HG03039 (cell line): ENCODE data around the gene TMEM163.

ENCODE experiments used
- ATAC-seq: cut with Tn5 transposase; IDR thresholded peaks from one replicate; pipeline ENCODE4 v1.9.1; 2021; ENCODE audit warnings: mild to moderate bottlenecking, moderate library complexity; ENCODE audit not compliant: unreplicated experiment

TMEM163 gene

DNA sequence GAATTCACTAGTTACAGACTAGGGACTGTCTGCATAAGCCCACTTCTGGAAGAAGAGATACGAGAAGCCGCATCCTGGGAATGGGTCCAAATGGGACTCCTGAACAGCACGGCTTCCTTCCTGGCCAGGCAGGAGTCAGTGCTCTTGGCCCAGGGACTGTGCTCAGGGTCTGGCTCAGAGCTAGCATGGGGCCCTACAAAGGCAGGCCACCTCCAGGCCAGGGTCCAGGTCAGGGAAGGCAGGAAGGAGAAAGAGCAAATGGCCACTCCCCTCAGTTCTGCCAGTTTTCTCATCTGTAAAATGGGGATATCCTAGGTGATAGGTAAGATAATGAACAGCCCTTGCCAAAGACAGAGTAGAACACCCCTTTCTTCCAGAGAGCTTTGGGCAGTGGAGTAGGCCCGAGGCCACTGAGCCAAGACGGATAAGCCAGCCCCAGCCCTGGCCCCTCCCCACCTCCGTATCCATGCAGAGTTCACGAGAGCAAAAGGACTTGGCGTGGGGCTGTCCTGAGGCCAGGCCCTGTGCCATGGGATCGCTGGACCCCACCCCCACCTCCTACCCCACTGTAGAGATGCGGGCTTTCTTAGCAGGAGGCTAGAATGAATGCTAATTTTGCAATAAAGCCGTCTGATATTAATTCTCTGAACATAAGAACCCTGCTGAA, 274.9 kb downstream of the TMEM163 start:
- no peak for ATAC-seq

DNA sequence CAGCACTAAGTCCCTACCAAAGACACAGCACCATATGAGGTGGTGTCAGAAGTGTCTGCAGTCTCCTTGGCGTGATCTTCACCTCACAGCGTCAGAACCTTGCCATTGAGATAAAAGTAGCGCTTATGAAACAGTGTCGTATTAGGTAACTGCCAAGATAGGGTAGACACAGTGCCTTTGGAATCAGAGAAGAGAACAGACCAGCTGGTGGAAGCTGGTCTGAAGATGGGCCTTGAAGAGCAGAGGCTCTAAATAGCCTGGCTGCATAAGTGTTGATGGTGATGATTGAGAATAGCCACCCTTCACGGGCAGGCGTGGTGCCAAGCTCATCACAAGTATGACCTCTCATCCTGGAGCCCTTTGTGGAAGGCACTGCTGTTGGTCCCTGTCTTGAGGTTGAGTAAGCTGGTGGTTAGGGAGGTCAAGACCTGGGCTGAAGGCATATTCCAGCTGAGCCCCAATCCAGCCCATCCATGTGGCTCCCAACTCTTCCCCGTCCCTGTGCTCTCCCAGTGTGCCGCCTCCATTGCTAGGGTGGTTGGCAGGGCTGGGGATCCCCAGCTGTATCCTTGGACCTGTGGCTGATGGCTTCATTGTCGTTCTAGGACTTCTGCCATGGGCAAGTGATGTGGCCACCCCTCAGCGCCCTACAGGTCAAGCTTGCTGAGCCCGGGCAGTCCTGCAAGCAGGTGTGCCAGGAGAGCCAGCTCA, 277.5 kb downstream of the TMEM163 start:
- ATAC-seq: no peak

DNA sequence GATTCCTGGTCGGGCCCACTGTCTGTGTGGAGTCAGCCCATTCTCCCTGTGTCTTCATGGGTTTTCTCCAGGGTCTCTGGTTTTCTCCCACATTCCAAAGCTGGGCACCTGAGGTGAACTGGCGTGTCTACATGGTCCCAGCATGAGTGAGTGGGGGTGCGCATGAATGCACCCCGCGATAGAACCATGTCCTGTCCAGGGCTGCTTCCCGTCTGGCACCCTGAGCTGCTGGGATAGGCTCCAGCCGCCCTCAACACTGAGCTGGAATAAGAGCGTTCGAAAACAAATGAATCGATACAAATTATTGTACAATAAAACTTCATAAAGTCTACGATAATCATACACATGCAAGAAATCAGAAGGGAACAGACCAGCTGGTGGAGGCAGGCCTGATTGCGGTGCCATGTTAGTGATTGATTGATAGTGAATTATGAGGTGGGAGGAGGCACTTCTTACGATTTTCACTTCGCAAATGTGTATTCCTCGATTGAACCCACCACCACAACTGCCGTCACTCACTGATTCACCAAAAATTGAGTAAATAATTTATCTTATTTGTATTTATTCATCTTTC, 278.4 kb downstream of the TMEM163 start:
- no peak for ATAC-seq

DNA sequence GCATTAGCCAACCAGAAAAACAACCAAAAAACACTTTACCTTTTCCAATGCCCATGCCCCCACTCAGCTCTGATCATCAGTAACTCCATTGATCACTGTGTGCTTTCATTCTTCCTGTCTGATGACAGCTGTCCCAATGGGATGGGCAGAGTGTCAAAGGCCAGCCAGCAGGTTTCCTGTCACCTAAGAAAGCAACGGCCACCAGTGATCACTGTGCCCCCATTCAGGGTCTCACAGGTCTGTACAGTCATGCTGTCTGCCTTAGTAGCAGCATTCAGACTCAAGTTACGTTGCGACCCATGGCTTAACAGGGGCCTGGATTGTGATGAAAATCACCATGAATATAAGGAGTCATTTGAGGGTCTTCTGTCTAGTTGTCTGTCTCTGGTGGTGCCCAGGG, 280.4 kb downstream of the TMEM163 start:
- ATAC-seq: no peak

DNA sequence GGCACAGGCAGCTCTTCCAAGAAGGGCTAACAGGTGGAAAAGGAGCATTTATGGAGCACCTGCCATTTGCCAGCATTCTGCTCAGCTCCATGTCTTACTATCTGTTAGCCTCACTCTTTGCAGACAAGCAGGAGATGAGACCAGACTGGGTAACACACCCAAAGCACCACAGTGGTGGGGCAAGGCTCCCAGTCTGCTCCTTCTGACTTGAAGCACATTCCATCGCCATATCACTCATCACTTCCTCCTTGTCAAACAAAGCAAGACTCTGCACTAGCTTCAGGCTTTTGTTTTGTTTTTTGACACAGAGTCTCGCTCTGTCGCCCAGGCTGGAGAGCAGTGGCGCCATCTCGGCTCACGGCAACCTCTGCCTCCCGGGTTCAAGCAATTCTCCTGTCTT, 282.1 kb downstream of the TMEM163 start:
- no peak for ATAC-seq

DNA sequence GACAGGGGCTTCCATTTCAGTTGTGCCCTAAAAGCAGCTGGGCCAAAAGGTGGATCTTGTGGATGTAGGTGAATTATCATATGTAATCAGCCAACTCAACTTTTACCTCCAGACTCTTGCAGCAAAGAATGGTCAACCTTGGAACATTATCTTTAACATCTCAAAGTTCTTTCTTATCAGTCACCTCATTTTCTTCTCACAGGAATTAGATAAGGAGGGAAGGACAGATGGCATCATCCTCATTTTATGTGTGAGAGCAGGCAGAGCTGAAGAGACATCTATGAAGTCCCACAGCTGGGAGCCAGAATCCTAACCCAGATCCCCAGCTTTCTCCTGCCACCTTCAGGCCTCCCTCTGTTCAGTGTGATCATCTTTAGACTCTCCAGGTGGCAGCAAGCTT, 282.9 kb downstream of the TMEM163 start:
- no peak for ATAC-seq

DNA sequence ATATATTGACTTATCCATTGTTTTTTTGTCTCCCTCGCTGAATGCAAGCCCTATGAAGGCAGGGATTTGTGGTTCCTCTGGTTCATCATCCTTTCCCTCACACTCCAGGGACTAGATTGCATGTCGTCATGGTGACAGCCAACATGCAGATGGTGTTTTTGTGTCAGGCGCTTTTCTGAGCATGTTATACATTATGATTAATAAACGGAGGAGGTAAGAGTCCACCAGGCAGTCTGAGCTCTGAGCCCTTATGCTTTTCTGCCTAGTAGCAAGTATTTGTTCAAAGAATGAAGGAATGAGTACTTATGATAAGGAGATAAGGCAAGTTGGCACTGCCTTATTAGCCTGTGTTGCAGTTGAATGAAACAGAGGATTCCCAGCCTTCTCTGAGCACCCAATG, 283.3 kb downstream of the TMEM163 start:
- no peak for ATAC-seq

DNA sequence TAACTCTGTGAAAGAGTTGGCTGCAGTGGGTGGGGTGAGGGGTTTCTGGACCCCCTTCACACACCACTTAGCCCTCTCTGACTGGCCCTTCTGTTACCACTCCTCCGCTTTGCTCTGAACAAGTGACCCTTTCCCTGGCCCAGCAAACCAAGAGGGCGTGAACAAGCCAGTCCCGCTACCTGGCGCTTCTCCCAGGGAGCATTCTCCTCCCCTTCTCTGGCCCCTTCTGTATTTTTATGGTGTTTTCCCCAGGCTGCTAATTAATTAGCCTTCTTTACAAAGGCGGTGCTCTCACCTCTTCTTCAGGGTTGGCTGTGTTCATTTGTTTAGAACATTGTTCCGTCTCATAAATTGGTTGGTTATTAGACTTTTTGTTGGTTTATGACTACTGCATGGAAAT, 284.8 kb downstream of the TMEM163 start:
- ATAC-seq: no peak

DNA sequence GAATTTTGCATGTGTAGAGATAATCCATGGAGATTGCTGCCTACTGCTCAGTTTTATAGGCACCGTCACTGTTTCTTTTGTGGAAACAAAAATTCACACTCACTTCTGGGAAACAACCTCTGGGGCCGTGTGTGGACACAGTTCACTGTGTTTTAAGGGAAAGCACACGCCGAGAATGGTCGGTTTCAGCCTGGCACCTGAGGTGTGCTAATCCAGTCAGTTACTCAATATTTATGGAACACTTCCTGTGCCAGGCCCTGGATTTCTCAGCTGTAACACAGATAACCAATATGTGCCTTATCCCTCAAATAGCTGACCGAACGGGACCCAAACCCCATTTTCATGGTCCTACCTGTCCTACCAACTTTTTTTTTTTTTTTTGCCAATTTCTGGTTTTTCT, 285.3 kb downstream of the TMEM163 start:
- ATAC-seq: no peak

DNA sequence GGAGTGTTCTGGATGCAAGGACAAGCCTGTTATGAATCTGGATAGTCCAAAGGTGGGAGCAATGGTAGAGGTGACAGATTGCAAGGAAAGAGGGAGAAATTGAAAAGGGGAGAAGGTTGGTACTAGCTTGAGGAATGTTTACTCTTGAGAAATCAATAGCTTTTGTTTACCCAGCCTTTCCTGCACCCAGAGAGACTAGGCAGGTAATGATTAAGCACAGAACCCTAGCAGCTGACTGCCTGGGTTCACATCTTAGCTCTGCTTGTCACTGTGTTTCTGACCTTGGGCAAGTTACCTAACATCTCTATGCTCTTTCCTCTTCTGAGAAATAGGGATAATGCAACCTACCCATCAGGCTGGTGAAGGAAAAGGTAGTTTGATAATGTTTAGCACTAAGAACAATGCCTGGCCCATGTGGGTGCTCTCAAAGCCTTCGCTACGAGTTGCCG, 286.3 kb downstream of the TMEM163 start:
- no peak for ATAC-seq

DNA sequence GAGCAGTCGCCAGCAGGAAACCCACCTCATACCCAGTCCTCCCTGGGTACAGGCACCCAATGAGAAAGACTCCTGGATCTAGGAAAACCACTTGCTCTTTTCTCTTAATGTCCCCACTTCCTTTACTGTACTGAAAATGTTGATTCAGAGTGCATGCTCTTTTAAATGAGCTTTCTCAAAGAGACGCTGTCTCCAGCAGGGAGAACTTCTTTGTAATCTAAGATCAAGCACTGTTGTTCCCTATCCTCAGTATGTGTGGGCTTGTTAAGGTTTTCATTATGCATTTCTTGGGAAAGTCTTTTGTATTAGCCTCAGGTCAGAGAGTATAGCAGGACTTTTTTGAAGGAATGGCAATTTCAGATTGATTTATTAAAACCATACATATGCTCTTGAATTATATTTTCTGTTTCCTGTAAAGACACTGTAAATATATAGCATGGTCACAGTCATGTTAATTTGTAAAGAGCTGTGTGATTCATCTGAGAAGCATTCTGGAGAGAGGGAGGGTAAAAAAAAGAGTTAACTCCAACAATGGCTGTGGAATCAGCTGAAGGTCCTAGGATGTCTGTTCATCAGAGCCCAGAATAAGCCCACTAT, 286.9 kb downstream of the TMEM163 start:
- ATAC-seq: no peak

DNA sequence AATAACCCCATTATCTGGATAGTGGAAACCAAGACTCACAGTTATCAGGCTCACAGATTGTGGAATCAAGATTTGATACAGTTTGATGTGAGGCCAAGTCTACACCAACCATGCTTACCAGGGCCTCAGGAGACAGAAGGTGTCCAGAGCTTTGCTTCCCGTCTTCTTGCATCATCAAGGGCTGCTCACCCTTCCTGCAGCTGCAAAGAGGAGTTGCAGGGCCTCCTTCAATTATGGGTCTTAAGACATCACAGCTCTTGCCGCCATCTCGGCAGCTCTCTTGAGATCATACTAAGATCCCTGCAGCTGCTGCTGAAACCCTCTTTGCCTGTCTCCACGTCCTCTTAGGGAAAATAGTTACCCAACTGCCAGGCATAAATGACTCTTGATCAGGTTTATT, 288.9 kb downstream of the TMEM163 start:
- ATAC-seq: no peak

DNA sequence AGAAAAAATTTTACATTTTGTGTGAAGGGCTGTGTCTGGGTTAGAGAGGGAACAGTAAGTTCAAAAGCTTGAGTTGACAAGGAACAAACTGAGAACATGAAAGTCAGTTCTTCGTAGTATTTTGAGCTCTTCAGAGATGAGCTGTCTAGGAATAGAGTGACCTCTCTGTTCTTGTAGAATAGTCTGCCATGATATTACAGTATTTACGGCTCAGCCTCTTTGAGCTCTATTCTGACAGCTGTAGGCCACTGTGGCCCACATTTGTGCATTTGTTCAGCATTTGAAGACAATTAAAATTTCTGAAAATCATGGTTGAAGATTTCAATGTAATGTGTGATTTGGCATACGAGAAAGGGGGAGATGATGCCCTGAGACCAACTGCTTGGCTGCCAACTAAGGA, 292.1 kb downstream of the TMEM163 start:
- no peak for ATAC-seq

DNA sequence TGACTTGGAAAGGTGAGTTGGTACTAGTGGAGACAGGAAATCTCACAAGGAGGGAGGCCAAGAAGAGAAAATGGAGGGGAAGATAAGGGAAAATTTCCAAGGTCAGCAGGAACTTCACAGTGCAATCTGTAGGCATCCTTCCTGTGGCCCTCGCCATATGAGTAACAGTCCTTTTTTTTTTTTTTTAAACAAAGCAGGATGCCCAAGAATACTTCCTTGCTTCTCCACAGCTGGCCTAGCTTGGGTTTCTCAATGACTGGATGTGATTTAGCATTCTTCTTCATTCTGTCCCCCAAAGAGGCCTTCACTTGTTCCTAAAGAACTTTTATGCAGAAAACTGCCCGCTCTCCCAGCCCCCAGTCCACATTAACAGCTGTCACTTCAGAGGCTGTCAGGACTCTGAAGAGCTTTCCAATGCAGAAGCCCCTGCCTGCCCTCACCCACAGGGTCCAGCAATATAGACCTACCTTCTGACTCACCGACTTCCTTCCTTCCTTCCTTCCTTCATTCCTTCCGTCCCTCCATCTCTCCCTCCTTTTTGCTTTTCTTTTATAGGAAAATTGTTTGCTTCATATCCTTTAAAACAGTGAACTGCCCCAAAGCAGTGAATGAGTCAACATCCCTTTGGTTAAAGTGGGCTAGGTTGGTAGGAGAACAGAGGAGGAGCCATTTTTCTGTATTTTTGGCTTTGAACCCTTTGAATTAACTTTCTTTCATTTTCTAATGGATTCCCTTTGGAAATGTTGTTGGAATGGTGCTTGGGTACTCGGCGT, 292.9 kb downstream of the TMEM163 start:
- no peak for ATAC-seq

DNA sequence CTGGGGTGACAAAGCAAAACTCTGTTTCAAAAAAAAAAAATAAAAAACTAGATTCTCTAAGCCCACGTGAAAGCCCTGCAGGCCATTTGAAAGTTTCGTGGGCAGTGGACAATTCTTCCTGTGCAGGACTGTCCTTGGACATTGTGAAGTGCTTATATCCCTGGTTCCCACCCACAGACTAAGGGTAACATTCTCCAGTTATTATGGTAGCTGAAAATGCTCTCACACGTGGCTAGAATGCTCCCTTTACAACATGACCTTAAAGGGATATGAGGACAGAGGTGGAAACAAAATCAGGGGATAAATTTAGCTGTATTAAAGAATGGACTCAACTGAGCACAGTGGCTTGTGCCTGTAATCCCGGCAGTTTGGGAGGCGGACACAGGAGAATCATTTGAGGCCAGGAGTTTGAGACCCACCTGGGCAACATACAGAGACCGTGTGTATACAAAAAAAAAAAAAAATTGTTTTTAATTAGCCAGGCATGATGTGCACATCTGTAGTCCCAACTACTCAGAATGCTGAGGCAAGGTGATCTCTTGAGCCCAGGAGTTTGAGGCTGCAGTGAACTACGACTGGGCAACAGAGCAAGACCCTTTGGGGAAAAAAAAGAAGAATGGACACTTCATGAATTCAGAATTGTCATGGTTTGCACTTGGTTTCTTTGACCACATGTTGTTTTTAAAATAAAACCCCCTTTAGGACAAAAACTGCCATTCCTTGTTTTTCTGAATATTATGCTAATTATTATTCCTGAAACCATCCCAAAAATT, 297.1 kb downstream of the TMEM163 start:
- ATAC-seq: no peak

DNA sequence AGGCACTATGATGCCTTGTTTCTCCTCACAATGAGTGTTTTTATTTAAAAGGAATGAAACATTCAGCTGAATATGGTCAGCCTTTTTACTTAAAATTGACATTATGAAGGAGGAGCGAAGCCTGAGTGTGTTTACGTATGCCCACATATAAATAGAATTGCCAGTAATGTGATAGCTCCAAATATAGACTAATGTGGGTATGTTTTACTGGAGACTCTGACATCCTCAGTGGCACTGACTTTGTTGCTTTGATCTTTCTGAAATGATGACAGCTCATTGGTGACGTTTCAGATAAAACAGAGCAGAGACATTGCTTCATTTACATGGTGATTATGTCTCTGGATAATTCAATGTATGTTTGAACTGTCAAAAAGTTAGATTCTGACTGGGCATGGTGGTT, 297.9 kb downstream of the TMEM163 start:
- no peak for ATAC-seq

DNA sequence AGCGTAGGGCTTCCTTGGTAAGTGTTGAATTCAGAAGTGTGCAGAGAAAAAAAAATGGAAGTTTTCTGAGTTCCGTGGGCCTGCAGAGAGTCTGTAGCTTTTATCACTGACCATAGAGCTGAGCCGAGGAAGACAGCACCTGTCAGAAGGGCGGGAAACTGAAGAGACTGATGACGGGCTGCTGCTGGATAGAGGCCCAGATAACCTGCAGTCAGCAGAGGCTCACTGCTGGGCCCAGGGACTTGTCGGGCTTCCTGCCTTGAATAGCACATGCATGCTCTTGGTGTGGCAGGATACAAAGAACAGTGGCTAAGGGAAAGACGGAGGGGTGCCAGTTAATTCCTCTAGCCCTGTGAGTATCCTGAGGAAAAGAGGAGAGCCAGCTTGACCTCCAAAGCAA, 298.5 kb downstream of the TMEM163 start:
- no peak for ATAC-seq

DNA sequence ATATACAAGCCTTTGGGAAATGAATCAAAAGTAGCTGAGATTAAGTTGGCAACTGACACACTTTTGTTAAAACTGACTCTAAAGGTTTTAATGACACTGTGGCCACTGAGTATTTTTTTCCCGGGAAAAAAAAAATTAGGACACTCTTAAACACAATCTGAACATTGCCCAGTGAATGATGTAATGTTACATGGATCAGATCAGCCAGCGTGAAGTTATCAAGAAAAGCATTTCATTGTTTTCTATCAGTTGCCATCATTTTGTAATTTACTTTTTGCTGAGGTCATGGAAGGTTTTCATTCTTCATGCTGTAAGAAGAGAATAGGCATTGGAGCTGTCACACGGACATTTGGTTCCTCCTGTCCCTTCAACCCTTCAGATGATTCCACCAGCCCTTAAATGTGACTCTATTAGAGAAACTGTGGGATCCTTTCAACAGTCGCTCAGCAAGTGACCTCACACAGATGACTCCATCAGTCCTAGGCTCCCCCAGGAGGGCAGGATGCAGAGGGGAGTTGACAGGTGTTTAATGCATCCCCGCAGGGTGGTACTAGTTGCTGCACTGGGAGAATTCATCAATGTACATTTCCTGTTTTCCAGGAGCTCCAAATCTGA, 300.7 kb downstream of the TMEM163 start:
- ATAC-seq: no peak

DNA sequence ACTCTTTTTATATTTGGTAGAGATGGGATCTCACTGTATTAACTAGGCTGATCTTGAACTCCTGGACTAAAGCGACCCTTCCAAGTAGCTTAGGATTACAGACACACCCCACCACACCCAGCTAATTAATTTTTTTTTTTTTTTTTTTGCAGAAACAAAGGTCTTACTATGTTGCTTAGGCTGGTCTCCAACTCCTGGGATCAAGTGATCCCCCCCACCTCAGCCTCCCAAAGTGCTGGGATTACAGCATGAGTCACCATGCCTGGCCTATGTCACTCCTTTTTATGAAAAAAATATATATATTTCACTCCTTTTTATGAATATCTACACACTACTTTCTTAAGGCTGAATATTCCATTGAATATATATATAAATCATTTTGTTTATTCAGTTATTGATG, 302.2 kb downstream of the TMEM163 start:
- no peak for ATAC-seq

DNA sequence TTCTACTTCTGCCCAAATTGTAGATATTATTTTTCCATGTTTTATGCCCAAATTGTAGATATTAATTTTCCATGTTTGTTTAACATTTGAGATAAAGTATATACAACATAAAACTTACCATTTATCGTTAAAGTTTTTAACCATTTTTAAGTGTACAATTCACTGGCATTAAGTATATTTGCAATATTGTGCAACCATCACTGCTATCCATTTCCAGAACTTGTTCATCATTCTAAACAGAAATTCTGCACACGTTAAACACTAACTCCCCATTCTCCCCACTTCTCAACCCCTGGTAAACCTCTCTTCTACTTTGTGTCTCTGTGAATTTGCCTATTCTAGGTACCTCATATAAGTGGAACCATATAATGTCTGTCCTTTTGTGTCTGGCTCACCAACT, 302.8 kb downstream of the TMEM163 start:
- ATAC-seq: no peak
